ENCODE results near the gene KRT7.

Gene KRT7

DNA sequence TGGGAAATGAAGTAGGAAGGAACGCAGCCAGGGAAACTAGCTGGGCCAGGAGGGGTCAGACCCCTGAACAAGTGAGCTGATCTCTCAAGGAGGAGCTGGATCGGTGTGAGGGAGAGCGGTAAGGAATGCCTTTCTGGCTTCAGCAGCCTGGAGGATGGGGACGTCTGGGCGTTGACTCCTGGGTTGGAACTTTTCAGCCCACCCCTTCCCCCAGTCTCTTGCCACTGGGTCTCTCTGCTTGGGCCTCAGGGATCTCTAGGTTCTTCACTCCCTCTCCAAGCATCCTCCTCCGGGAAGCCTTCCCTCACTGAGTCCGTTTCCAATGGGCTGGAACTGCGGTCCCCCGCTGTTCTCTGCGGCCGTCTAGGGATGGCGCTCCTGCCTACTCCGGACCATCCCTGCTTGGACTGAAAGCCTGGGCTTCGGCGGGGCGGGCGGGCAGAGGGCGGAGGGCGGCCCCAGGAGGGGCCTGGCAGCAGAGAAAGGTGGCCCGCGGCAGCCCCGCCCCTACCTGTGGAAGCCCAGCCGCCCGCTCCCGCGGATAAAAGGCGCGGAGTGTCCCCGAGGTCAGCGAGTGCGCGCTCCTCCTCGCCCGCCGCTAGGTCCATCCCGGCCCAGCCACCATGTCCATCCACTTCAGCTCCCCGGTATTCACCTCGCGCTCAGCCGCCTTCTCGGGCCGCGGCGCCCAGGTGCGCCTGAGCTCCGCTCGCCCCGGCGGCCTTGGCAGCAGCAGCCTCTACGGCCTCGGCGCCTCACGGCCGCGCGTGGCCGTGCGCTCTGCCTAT is at the start of gene KRT7:
Gene KRT7, plus strand, starts transcription at position 570 of the 788 bp plus-strand sequence. Its CDS starts 54 bp downstream, at position 624.
- Histone ChIP-seq H3K9ac (ENCODE audit: insufficient read length, low read depth) (peak within 1 kb of the TSS; percentile 86), H3K36me3 (ENCODE audit: insufficient read depth, insufficient read length, low read length) (peaks cover 26% of the 10 kb centered on the region), H3K9me3 (ENCODE audit: insufficient read depth, low read length) (no peaks in the 10 kb centered on the region), H3K4me3 (ENCODE audit: insufficient read length, low read depth) (peak within 1 kb of the TSS; percentile 59), H3K27me3 (ENCODE audit: insufficient read depth, insufficient read length) (peaks cover 14% of the 10 kb centered on the region), H3K4me1 (ENCODE audit: insufficient read depth, insufficient read length) (peaks cover 36% of the 10 kb centered on the region)
- DNase-seq (ENCODE audit: low read depth, low spot score), result no peak
- TF ChIP-seq ZNF274 (IDR thresholded peaks at IDR 0.05; ENCODE audit: low read depth, low read length) (no peak), SUZ12 (IDR thresholded peaks at IDR 0.05; ENCODE audit: extremely low read depth, insufficient read depth, insufficient read length) (no peak), YY1 (IDR thresholded peaks at IDR 0.05; ENCODE audit: insufficient read depth, insufficient read length) (no peak)

DNA sequence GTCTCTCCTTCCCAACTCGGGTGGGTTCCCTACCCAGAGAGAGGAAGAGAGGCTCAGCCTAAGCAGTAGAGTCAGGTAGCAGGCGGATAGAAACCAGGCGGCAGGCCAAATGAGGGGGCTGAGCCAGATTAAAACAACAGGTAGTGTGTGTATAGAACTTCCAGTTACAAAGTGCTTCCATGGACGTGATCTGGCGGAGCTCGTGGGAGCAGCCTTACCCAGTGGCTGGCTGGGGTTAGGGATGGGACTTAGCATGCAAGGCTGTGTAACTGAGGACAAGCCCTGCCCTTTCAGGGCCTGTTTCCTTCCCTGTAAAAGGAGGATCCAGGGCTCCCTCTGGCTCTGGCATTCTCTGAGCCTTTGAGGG is 49.5 kb upstream of the KRT7 start:
- H3K9me3 ChIP-seq (ENCODE audit: insufficient read depth, low read length), result no peaks in the 10 kb centered on the region

DNA sequence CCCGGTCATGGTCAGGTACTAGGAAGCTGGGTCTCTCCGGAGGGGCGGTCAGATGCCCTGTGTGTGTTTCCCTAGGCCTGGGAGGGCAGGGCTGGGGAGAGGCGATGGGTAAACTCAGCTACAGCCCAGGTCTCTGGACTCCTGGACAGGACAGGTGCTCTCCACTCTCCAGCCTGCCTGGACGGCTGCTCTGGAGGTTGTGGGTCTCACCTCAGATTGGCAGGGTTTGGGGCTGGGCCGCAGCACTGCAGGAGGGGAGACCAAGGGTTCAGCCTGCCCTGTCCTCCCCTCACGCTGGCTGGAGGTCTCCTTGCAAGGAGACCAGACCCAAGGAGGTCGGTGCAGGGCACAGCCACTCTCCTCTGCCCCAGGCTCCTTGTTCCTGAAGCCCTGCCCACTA is 49.1 kb upstream of the KRT7 start:
- Histone ChIP-seq H3K9ac (ENCODE audit: insufficient read length, low read depth) (peak overlapping the region; percentile 51), H3K36me3 (ENCODE audit: insufficient read depth, insufficient read length, low read length) (no peaks in the 10 kb centered on the region), H3K9me3 (ENCODE audit: insufficient read depth, low read length) (no peaks in the 10 kb centered on the region), H3K4me3 (ENCODE audit: insufficient read length, low read depth) (no peak overlapping the region), H3K27me3 (ENCODE audit: insufficient read depth, insufficient read length) (no peaks in the 10 kb centered on the region), H3K4me1 (ENCODE audit: insufficient read depth, insufficient read length) (peaks cover 59% of the 10 kb centered on the region)
- DNase-seq (ENCODE audit: low read depth, low spot score), result no peak
- TF ChIP-seq ZNF274 (IDR thresholded peaks at IDR 0.05; ENCODE audit: low read depth, low read length), result no peak
- TF ChIP-seq SUZ12 (IDR thresholded peaks at IDR 0.05; ENCODE audit: extremely low read depth, insufficient read depth, insufficient read length), result no peak
- no peak for TF ChIP-seq YY1 (IDR thresholded peaks at IDR 0.05; ENCODE audit: insufficient read depth, insufficient read length)

More for the DNA sequence above, 49.5 kb upstream of the KRT7 start:
- no peak for DNase-seq (ENCODE audit: low read depth, low spot score)
- TF ChIP-seq ZNF274 (IDR thresholded peaks at IDR 0.05; ENCODE audit: low read depth, low read length) (no peak), SUZ12 (IDR thresholded peaks at IDR 0.05; ENCODE audit: extremely low read depth, insufficient read depth, insufficient read length) (no peak), YY1 (IDR thresholded peaks at IDR 0.05; ENCODE audit: insufficient read depth, insufficient read length) (no peak)
- Histone ChIP-seq H3K27me3 (ENCODE audit: insufficient read depth, insufficient read length) (no peaks in the 10 kb centered on the region), H3K4me1 (ENCODE audit: insufficient read depth, insufficient read length) (peaks cover 57% of the 10 kb centered on the region), H3K4me3 (ENCODE audit: insufficient read length, low read depth) (no peak overlapping the region), H3K36me3 (ENCODE audit: insufficient read depth, insufficient read length, low read length) (no peaks in the 10 kb centered on the region), H3K9ac (ENCODE audit: insufficient read length, low read depth) (peak overlapping the region; percentile 12)

DNA sequence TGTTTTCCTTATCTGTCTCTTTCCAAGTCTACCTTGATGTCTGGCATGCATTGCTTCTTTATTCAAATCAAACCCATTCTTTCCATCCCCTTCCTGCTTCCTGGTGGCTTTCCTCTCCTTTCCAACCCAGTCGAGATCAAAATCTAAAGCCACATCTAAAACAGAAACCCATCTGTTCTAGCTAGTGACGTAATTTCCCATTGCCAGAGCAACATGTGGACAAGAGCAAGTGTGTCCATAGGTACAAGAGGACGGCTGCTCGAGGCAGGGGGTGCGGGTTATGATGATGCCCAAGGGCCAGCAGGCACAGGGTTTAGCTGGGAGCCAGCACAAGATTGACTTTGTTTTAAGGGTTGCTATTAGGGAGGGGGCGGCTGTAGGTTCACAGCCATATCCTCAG is 48.2 kb upstream of the KRT7 start:
- Histone ChIP-seq H3K9me3 (ENCODE audit: insufficient read depth, low read length) (no peaks in the 10 kb centered on the region), H3K27me3 (ENCODE audit: insufficient read depth, insufficient read length) (no peaks in the 10 kb centered on the region), H3K4me3 (ENCODE audit: insufficient read length, low read depth) (no peak overlapping the region), H3K36me3 (ENCODE audit: insufficient read depth, insufficient read length, low read length) (no peaks in the 10 kb centered on the region), H3K4me1 (ENCODE audit: insufficient read depth, insufficient read length) (peaks cover 59% of the 10 kb centered on the region), H3K9ac (ENCODE audit: insufficient read length, low read depth) (no peak overlapping the region)
- DNase-seq (ENCODE audit: low read depth, low spot score), result no peak
- no peak for TF ChIP-seq YY1 (IDR thresholded peaks at IDR 0.05; ENCODE audit: insufficient read depth, insufficient read length)
- TF ChIP-seq SUZ12 (IDR thresholded peaks at IDR 0.05; ENCODE audit: extremely low read depth, insufficient read depth, insufficient read length), result no peak
- no peak for TF ChIP-seq ZNF274 (IDR thresholded peaks at IDR 0.05; ENCODE audit: low read depth, low read length)

DNA sequence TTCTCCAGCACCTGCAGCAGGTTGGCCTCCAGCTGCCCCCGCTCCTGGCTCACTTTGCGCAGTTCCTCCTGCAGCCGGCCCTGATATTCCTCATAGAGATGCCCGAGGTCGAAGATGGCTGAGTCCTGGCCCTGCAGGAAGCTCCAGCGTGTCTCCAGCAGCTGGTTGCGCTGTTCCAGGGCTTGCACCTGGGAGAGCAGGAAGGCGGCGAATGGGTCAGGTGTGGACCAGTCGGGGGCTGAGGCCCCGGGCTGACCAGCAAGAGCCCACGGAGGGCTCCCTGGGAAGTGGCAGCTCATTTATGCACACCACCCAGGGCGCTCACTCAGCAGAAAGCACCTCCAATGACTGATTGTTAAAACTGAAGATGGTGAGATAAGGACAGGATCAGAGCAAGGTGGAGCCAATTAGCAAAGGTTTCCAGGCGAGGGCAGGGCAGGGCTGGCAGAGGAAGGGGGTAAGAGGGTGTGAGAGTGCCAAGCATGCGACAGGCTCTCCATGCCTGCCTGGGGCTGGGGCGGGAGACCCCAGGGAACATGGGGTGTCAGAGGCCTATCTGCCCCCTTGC is 47.6 kb upstream of the KRT7 start:
- peaks cover 59% of the 10 kb centered on the region for H3K4me1 ChIP-seq (ENCODE audit: insufficient read depth, insufficient read length)
- no peak overlapping the region for H3K9ac ChIP-seq (ENCODE audit: insufficient read length, low read depth)
- no peak overlapping the region for H3K4me3 ChIP-seq (ENCODE audit: insufficient read length, low read depth)
- H3K27me3 ChIP-seq (ENCODE audit: insufficient read depth, insufficient read length), result no peaks in the 10 kb centered on the region
- TF ChIP-seq ZNF274 (IDR thresholded peaks at IDR 0.05; ENCODE audit: low read depth, low read length), result no peak
- TF ChIP-seq YY1 (IDR thresholded peaks at IDR 0.05; ENCODE audit: insufficient read depth, insufficient read length), result no peak
- TF ChIP-seq SUZ12 (IDR thresholded peaks at IDR 0.05; ENCODE audit: extremely low read depth, insufficient read depth, insufficient read length), result no peak
- H3K36me3 ChIP-seq (ENCODE audit: insufficient read depth, insufficient read length, low read length), result no peaks in the 10 kb centered on the region
- no peaks in the 10 kb centered on the region for H3K9me3 ChIP-seq (ENCODE audit: insufficient read depth, low read length)
- DNase-seq (ENCODE audit: low read depth, low spot score), result no peak

DNA sequence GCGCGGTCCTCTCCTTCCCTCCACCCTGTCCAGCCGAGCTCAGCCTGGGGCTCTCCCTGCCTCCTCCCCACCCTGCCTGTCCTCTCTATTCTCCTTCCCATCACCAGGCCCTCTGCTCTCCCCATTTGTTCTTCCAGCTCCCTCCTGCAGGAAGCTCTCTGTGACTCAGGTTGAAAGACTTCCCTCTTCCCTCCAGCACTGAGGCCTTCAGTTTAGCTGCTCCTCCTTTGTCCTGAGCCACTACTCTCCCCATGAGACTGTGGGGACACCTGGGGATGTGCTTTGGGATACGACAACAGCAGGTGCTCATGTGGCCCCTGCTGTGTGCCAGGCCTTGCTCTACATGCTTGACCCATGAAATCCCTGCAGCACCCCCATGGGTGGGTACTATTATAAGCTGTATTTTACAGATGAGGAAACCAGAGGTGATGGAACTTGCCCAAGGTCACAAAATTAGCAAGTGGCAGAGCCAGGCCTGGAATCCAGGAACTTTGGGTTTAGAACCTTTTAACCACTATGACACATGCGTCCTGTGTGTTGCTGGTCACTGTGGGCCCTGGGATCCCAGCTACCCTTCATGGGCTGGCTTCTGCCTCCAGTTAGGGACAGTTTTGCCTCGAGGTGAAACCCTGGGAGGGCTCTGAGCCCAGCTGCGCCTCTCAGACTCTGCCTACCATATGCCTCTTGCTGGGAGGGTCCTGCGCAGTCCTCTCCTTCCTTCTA is 46.8 kb upstream of the KRT7 start:
- peaks cover 58% of the 10 kb centered on the region for H3K4me1 ChIP-seq (ENCODE audit: insufficient read depth, insufficient read length)
- H3K4me3 ChIP-seq (ENCODE audit: insufficient read length, low read depth), result no peak overlapping the region
- no peak for TF ChIP-seq YY1 (IDR thresholded peaks at IDR 0.05; ENCODE audit: insufficient read depth, insufficient read length)
- no peak for TF ChIP-seq ZNF274 (IDR thresholded peaks at IDR 0.05; ENCODE audit: low read depth, low read length)
- TF ChIP-seq SUZ12 (IDR thresholded peaks at IDR 0.05; ENCODE audit: extremely low read depth, insufficient read depth, insufficient read length), result no peak
- H3K9ac ChIP-seq (ENCODE audit: insufficient read length, low read depth), result no peak overlapping the region
- no peaks in the 10 kb centered on the region for H3K9me3 ChIP-seq (ENCODE audit: insufficient read depth, low read length)
- H3K27me3 ChIP-seq (ENCODE audit: insufficient read depth, insufficient read length), result no peaks in the 10 kb centered on the region
- H3K36me3 ChIP-seq (ENCODE audit: insufficient read depth, insufficient read length, low read length), result no peaks in the 10 kb centered on the region
- peak; percentile 54 for DNase-seq (ENCODE audit: low read depth, low spot score)

DNA sequence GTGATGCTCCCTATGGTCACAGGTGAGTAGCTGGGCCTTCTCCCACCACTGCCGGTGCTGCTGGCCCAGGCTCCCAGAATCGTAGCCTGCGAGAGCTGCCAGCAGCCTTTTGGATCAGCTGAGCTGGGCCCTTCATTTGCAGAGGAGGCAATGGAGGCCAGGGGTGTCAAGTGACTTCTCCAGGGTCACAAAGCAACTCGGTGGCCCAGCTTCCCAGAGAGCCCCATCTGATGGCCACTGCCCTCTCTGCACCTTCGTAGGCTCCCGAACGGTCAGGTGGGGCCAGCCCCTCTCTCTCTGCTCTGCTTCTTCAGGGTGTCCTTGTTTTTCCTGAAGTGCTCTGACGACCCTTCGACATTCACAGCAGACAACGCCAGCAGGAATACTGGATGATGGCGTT is 45.8 kb upstream of the KRT7 start:
- Histone ChIP-seq H3K4me3 (ENCODE audit: insufficient read length, low read depth) (no peak overlapping the region), H3K4me1 (ENCODE audit: insufficient read depth, insufficient read length) (peaks cover 54% of the 10 kb centered on the region), H3K9me3 (ENCODE audit: insufficient read depth, low read length) (no peaks in the 10 kb centered on the region), H3K9ac (ENCODE audit: insufficient read length, low read depth) (peak overlapping the region; percentile 51), H3K27me3 (ENCODE audit: insufficient read depth, insufficient read length) (no peaks in the 10 kb centered on the region), H3K36me3 (ENCODE audit: insufficient read depth, insufficient read length, low read length) (no peaks in the 10 kb centered on the region)
- DNase-seq (ENCODE audit: low read depth, low spot score), result no peak
- no peak for TF ChIP-seq YY1 (IDR thresholded peaks at IDR 0.05; ENCODE audit: insufficient read depth, insufficient read length)
- TF ChIP-seq SUZ12 (IDR thresholded peaks at IDR 0.05; ENCODE audit: extremely low read depth, insufficient read depth, insufficient read length), result no peak
- no peak for TF ChIP-seq ZNF274 (IDR thresholded peaks at IDR 0.05; ENCODE audit: low read depth, low read length)
